ENCODE measurements around the gene DNAI2.

DNAI2 gene

DNA sequence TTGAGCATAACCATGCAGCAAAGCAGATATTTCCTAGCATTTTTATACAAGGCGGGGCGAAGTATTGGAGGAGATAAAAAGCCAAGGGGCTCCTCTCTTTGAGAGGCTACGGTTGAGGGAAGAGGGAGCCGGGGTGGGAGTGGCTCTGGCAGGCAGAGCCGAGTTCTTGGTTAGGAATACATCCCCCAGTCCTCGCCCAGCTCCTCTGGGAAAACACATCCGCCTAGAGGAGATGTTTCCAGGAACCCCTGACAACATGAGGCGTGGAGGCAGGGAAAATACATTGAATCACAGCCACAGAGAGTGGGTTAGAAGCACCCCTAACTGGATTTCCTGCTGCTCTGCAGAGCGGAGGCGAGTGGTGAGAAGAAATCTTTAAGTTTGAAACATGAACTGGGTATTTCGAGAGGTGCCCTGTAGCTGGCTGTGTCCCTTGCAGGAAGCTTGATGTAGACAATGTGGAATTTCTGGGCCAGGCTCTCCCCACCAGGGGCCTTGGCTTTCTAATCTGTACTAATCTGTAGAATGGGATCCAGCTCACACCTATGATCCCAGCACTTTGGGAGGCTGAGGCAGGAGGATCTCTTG, 33.3 kb upstream of the DNAI2 start:
- no peak for TF ChIP-seq ZNF175 (tag by site-specific recombination; IDR thresholded peaks at IDR 0.05)
- TF ChIP-seq, protein P1, sequence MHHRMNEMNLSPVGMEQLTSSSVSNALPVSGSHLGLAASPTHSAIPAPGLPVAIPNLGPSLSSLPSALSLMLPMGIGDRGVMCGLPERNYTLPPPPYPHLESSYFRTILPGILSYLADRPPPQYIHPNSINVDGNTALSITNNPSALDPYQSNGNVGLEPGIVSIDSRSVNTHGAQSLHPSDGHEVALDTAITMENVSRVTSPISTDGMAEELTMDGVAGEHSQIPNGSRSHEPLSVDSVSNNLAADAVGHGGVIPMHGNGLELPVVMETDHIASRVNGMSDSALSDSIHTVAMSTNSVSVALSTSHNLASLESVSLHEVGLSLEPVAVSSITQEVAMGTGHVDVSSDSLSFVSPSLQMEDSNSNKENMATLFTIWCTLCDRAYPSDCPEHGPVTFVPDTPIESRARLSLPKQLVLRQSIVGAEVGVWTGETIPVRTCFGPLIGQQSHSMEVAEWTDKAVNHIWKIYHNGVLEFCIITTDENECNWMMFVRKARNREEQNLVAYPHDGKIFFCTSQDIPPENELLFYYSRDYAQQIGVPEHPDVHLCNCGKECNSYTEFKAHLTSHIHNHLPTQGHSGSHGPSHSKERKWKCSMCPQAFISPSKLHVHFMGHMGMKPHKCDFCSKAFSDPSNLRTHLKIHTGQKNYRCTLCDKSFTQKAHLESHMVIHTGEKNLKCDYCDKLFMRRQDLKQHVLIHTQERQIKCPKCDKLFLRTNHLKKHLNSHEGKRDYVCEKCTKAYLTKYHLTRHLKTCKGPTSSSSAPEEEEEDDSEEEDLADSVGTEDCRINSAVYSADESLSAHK (tag by site-specific recombination; IDR thresholded peaks at IDR 0.05) = 0 out of 2 replicates have a peak, but pooled peaks have one; percentile 39
- TF ChIP-seq YY2 (tag by site-specific recombination; IDR thresholded peaks at IDR 0.05) = no peak
- no peaks in the 10 kb centered on the region for H3K9me3 ChIP-seq (ENCODE audit: control insufficient read depth, insufficient read depth, low read depth, low read length)
- no peak overlapping the region for H3K4me3 ChIP-seq (ENCODE audit: low read depth, low read length)
- POLR2A ChIA-PET = interaction anchor here (0.6 kb wide), 1 partner anchor 42 kb away, joined by 3 read pairs; no protein-coding TSS in a partner anchor
- peaks cover 0 to 12% of the 10 kb centered on the region in 2 experiments; a peak in 1 of 3 replicates for H3K36me3 ChIP-seq (ENCODE audit: control insufficient read depth in 2 of 2, insufficient read depth in 1 of 2, low read length in 2 of 2)
- CTCF ChIA-PET = interaction anchor here (0.6 kb wide), 2 partner anchors 64 to 253 kb away, joined by 3 to 4 read pairs; no protein-coding TSS in a partner anchor
- H3K4me1 ChIP-seq (ENCODE audit: control insufficient read depth, insufficient read depth, low read length) = no peaks in the 10 kb centered on the region
- H3K27ac ChIP-seq (ENCODE audit: extremely low read depth, low read depth, low read length) = no peak overlapping the region

DNA sequence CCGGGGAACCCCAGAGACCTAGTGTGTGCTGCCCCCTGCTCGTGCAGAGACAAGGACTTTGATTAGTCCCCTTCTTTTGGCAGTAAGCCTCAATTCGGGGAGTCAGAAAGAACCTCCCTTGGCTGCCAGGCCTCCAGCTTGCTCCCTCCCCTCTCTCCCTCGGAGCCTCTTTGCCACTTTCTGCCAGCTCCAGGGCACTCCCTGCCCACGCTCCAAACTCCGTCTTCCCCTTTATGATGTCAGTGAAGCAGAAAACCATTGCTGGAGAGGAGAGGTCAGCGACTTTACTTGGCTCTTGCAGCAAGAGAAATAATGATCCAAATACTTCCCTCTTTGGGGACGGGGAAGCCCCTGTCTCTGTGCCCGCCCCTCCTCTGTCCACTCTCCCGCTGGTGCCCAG, 32.6 kb upstream of the DNAI2 start:
- TF ChIP-seq ZNF843 (tag by site-specific recombination; IDR thresholded peaks at IDR 0.05) (no peak), ZBTB17 (tag by site-specific recombination; IDR thresholded peaks at IDR 0.05) (no peak), ZNF549 (tag by site-specific recombination; IDR thresholded peaks at IDR 0.05) (no peak), ZSCAN30 (tag by site-specific recombination; IDR thresholded peaks at IDR 0.05) (no peak), ZNF366 (tag by site-specific recombination; conservative IDR thresholded peaks at IDR 0.05) (no peak), ZNF37A (tag by site-specific recombination; IDR thresholded peaks at IDR 0.05) (no peak), GLIS1 (tag by site-specific recombination; IDR thresholded peaks at IDR 0.05) (no peak), ZNF112 (tag by site-specific recombination; IDR thresholded peaks at IDR 0.05) (no peak), ZNF426 (tag by site-specific recombination; IDR thresholded peaks at IDR 0.05) (no peak), MEIS1 (CRISPR knock-in tag; IDR thresholded peaks at IDR 0.05; ENCODE audit: borderline replicate concordance) (no peak), SP3 (tag by site-specific recombination; IDR thresholded peaks at IDR 0.05) (no peak), ZBTB7A (tag by site-specific recombination; IDR thresholded peaks at IDR 0.05; ENCODE audit: low read depth) (no peak), ZNF341 (tag by site-specific recombination; IDR thresholded peaks at IDR 0.05; ENCODE audit: low read depth) (no peak), ZNF621 (tag by site-specific recombination; IDR thresholded peaks at IDR 0.05) (no peak)
- TF ChIP-seq, protein P2, sequence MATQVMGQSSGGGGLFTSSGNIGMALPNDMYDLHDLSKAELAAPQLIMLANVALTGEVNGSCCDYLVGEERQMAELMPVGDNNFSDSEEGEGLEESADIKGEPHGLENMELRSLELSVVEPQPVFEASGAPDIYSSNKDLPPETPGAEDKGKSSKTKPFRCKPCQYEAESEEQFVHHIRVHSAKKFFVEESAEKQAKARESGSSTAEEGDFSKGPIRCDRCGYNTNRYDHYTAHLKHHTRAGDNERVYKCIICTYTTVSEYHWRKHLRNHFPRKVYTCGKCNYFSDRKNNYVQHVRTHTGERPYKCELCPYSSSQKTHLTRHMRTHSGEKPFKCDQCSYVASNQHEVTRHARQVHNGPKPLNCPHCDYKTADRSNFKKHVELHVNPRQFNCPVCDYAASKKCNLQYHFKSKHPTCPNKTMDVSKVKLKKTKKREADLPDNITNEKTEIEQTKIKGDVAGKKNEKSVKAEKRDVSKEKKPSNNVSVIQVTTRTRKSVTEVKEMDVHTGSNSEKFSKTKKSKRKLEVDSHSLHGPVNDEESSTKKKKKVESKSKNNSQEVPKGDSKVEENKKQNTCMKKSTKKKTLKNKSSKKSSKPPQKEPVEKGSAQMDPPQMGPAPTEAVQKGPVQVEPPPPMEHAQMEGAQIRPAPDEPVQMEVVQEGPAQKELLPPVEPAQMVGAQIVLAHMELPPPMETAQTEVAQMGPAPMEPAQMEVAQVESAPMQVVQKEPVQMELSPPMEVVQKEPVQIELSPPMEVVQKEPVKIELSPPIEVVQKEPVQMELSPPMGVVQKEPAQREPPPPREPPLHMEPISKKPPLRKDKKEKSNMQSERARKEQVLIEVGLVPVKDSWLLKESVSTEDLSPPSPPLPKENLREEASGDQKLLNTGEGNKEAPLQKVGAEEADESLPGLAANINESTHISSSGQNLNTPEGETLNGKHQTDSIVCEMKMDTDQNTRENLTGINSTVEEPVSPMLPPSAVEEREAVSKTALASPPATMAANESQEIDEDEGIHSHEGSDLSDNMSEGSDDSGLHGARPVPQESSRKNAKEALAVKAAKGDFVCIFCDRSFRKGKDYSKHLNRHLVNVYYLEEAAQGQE (tag by site-specific recombination; IDR thresholded peaks at IDR 0.05) = no peak
- TF ChIP-seq, protein P3, sequence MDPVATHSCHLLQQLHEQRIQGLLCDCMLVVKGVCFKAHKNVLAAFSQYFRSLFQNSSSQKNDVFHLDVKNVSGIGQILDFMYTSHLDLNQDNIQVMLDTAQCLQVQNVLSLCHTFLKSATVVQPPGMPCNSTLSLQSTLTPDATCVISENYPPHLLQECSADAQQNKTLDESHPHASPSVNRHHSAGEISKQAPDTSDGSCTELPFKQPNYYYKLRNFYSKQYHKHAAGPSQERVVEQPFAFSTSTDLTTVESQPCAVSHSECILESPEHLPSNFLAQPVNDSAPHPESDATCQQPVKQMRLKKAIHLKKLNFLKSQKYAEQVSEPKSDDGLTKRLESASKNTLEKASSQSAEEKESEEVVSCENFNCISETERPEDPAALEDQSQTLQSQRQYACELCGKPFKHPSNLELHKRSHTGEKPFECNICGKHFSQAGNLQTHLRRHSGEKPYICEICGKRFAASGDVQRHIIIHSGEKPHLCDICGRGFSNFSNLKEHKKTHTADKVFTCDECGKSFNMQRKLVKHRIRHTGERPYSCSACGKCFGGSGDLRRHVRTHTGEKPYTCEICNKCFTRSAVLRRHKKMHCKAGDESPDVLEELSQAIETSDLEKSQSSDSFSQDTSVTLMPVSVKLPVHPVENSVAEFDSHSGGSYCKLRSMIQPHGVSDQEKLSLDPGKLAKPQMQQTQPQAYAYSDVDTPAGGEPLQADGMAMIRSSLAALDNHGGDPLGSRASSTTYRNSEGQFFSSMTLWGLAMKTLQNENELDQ (tag by site-specific recombination; IDR thresholded peaks at IDR 0.05; ENCODE audit: low read depth) = no peak
- TF ChIP-seq, protein P4, sequence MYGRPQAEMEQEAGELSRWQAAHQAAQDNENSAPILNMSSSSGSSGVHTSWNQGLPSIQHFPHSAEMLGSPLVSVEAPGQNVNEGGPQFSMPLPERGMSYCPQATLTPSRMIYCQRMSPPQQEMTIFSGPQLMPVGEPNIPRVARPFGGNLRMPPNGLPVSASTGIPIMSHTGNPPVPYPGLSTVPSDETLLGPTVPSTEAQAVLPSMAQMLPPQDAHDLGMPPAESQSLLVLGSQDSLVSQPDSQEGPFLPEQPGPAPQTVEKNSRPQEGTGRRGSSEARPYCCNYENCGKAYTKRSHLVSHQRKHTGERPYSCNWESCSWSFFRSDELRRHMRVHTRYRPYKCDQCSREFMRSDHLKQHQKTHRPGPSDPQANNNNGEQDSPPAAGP (tag by site-specific recombination; IDR thresholded peaks at IDR 0.05) = no peak
- TF ChIP-seq, protein P5, sequence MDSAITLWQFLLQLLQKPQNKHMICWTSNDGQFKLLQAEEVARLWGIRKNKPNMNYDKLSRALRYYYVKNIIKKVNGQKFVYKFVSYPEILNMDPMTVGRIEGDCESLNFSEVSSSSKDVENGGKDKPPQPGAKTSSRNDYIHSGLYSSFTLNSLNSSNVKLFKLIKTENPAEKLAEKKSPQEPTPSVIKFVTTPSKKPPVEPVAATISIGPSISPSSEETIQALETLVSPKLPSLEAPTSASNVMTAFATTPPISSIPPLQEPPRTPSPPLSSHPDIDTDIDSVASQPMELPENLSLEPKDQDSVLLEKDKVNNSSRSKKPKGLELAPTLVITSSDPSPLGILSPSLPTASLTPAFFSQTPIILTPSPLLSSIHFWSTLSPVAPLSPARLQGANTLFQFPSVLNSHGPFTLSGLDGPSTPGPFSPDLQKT (IDR thresholded peaks at IDR 0.05; ENCODE audit: borderline replicate concordance, low read depth, low read length) = no peak
- TF ChIP-seq, protein P6, sequence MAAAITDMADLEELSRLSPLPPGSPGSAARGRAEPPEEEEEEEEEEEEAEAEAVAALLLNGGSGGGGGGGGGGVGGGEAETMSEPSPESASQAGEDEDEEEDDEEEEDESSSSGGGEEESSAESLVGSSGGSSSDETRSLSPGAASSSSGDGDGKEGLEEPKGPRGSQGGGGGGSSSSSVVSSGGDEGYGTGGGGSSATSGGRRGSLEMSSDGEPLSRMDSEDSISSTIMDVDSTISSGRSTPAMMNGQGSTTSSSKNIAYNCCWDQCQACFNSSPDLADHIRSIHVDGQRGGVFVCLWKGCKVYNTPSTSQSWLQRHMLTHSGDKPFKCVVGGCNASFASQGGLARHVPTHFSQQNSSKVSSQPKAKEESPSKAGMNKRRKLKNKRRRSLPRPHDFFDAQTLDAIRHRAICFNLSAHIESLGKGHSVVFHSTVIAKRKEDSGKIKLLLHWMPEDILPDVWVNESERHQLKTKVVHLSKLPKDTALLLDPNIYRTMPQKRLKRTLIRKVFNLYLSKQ (tag by site-specific recombination; IDR thresholded peaks at IDR 0.05; ENCODE audit: borderline replicate concordance) = no peak
- ChIA-PET POLR2A (no interaction called here), CTCF (no interaction called here)
- H3K27ac ChIP-seq (ENCODE audit: extremely low read depth, low read depth, low read length) = no peak overlapping the region
- H3K4me1 ChIP-seq (ENCODE audit: control insufficient read depth, insufficient read depth, low read length) = no peaks in the 10 kb centered on the region
- H3K4me3 ChIP-seq (ENCODE audit: low read depth, low read length) = no peak overlapping the region
- no peaks in the 10 kb centered on the region for H3K9me3 ChIP-seq (ENCODE audit: control insufficient read depth, insufficient read depth, low read depth, low read length)
- H3K36me3 ChIP-seq (ENCODE audit: control insufficient read depth in 2 of 2, insufficient read depth in 1 of 2, low read length in 2 of 2) = peaks cover 0 to 12% of the 10 kb centered on the region in 2 experiments; a peak in 1 of 3 replicates
